ENCODE results near the gene PKP1. TPM values are rescaled to one million over a fixed set of nuclear protein-coding genes. Genes with fewer than 3 reads are reported as not detected.

PKP1 gene
- total RNA-seq, 1 donor from 2014 or later, result not detected

- Mint-ChIP-seq H3K27ac (ENCODE audit: unreplicated experiment) (no peak overlapping the region), H3K9me3 (no peaks in the 10 kb centered on the region), H3K36me3 (ENCODE audit: low read depth) (no peaks in the 10 kb centered on the region), H3K4me1 (no peaks in the 10 kb centered on the region), H3K27me3 (ENCODE audit: low read depth) (peaks cover 1% of the 10 kb centered on the region), H3K4me3 (no peak overlapping the region)
- TF ChIP-seq CTCF (conservative IDR thresholded peaks at IDR 0.05), result no peak
- no peak for DNase-seq (ENCODE audit: low read depth, low spot score)
Observed at GRCh38 chr1:201276891-201277290, 6.4 kb upstream of the PKP1 start.

DNA sequence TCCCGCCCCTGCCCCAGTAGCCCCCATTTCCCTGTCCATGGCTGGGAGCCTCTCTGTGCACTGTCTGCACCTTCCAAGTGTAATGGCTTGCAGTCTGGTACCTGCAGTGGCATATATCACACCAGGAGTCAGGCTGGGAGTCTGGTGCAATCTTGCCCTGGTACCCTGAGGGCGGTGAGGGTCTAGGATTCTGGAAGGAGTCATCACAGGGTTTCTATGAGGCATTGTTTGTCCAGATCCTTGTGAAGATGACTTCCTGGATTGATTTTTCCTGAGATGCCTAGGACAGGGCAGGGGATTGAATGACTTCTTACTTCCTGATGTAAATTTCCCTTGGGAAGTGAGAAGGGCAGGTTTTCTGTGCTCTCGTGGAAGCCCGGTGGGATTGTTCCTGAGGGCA lies 5.9 kb upstream of the PKP1 start:
- H3K4me3 Mint-ChIP-seq, result no peak overlapping the region
- H3K36me3 Mint-ChIP-seq (ENCODE audit: low read depth), result no peaks in the 10 kb centered on the region
- H3K9me3 Mint-ChIP-seq, result no peaks in the 10 kb centered on the region
- no peaks in the 10 kb centered on the region for H3K4me1 Mint-ChIP-seq
- H3K27me3 Mint-ChIP-seq (ENCODE audit: low read depth), result peaks cover 6% of the 10 kb centered on the region
- no peak for DNase-seq (ENCODE audit: low read depth, low spot score)
- H3K27ac Mint-ChIP-seq (ENCODE audit: unreplicated experiment), result no peak overlapping the region
- no peak for TF ChIP-seq CTCF (conservative IDR thresholded peaks at IDR 0.05)

DNA sequence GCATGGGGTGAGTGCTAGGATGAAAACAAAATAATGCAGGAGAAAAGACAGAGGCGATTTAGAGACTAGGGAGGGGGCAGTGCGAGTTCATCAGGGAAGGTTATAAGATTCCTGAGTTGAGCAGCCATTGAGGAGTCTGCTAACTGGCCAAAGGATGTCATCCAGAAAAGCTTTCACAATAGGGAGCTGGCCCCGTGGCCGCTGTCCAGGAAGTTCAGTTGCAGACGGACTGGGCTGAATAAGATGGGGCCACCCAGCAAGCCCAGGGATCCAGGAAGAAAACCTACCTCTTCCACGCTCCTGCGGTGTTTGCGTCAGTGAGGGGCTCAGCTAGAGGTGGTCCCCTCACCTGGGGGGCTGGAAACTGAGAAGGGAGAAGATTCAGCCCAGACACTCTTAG lies 4.0 kb upstream of the PKP1 start:
- peaks cover 11% of the 10 kb centered on the region for H3K27me3 Mint-ChIP-seq (ENCODE audit: low read depth)
- TF ChIP-seq CTCF (conservative IDR thresholded peaks at IDR 0.05), result no peak
- DNase-seq (ENCODE audit: low read depth, low spot score), result no peak
- no peaks in the 10 kb centered on the region for H3K36me3 Mint-ChIP-seq (ENCODE audit: low read depth)
- no peak overlapping the region for H3K27ac Mint-ChIP-seq (ENCODE audit: unreplicated experiment)
- H3K4me1 Mint-ChIP-seq, result peaks cover 4% of the 10 kb centered on the region
- H3K4me3 Mint-ChIP-seq, result no peak overlapping the region
- H3K9me3 Mint-ChIP-seq, result no peaks in the 10 kb centered on the region

GRCh38 chr1:201280884-201281283 lies 2.4 kb upstream of the PKP1 start:
- Mint-ChIP-seq H3K27me3 (ENCODE audit: low read depth) (peaks cover 11% of the 10 kb centered on the region), H3K4me3 (no peak overlapping the region), H3K4me1 (peaks cover 4% of the 10 kb centered on the region), H3K9me3 (no peaks in the 10 kb centered on the region), H3K36me3 (ENCODE audit: low read depth) (no peaks in the 10 kb centered on the region), H3K27ac (ENCODE audit: unreplicated experiment) (no peak overlapping the region)
- no peak for DNase-seq (ENCODE audit: low read depth, low spot score)
- no peak for TF ChIP-seq CTCF (conservative IDR thresholded peaks at IDR 0.05)

- DNase-seq (ENCODE audit: low read depth, low spot score), result no peak
- Mint-ChIP-seq H3K9me3 (no peaks in the 10 kb centered on the region), H3K27me3 (ENCODE audit: low read depth) (peaks cover 11% of the 10 kb centered on the region), H3K27ac (ENCODE audit: unreplicated experiment) (no peak overlapping the region), H3K36me3 (ENCODE audit: low read depth) (no peaks in the 10 kb centered on the region), H3K4me3 (no peak overlapping the region), H3K4me1 (peaks cover 5% of the 10 kb centered on the region)
- no peak for TF ChIP-seq CTCF (conservative IDR thresholded peaks at IDR 0.05)
Observed at GRCh38 chr1:201281573-201281972, 1.7 kb upstream of the PKP1 start.

- Mint-ChIP-seq H3K4me1 (peaks cover 12% of the 10 kb centered on the region), H3K27ac (ENCODE audit: unreplicated experiment) (no peak overlapping the region), H3K27me3 (ENCODE audit: low read depth) (peaks cover 14% of the 10 kb centered on the region), H3K36me3 (ENCODE audit: low read depth) (no peaks in the 10 kb centered on the region), H3K4me3 (no peak overlapping the region), H3K9me3 (no peaks in the 10 kb centered on the region)
- DNase-seq (ENCODE audit: low read depth, low spot score), result no peak
- no peak for TF ChIP-seq CTCF (conservative IDR thresholded peaks at IDR 0.05)
Observed at GRCh38 chr1:201282216-201282615, 1.1 kb upstream of the PKP1 start.

All from neural crest cell (in vitro differentiated cells).